Measurements from ENCODE around the gene LBR. TPM values are rescaled to one million over a fixed set of nuclear protein-coding genes. Genes with fewer than 3 reads are reported as not detected.

LBR gene
- total RNA-seq, 1 experiment from 2014 or later, result 157 TPM

DNA sequence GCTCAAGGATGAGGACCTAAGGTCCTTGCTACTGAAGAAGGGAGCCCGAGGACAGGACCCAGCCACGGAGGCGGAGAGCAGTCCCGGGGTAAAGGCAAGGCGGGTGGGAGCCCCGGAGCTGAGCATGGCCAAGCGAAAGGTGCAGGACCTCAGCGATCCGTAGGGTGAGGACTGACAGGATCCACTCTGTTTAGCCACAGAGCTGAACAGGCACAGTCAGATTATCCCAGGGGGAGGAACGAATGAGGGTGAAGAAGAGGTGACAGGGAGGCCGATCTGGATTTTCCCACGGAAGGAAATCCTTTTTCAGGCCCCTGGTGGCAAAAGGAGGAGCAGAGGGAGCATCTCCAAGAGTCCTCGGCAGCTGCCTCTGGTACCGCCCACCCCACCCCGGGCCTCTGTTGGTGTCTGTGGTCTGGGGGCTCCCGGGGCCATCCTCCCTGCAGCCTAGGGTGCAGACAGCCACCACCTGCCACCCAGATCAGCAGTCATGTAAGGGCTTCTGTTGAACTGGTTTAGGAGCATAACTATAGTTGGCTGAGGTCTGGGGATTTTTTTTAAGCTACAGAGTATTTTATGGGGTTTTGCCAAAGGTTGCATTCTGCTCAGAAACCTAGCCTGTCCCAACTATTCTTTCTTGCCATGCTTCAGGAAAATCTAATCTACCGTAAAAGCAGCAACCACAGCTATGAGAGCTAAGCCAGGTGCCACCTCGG lies 32.3 kb upstream of the LBR start:
- H3K4me3 ChIP-seq (ENCODE audit: low read length), result no peak overlapping the region
- no peaks in the 10 kb centered on the region for H3K36me3 ChIP-seq (ENCODE audit: insufficient read depth, low read length)
- H3K27me3 ChIP-seq (ENCODE audit: low read length), result no peaks in the 10 kb centered on the region
- H3K9me2 ChIP-seq (replicated peaks; ENCODE audit: insufficient read depth, low read length), result no peaks in the 10 kb centered on the region
- no peak overlapping the region for H3K9ac ChIP-seq (ENCODE audit: low read length)
- H4K20me1 ChIP-seq (ENCODE audit: insufficient read depth, low read depth, low read length), result no peaks in the 10 kb centered on the region
- H3K4me2 ChIP-seq (ENCODE audit: low read depth, low read length, poor library complexity, severe bottlenecking), result no peak overlapping the region
- H2AFZ ChIP-seq (ENCODE audit: low read length), result no peak overlapping the region
- DNase-seq, result no peak
- H3K27ac ChIP-seq (ENCODE audit: low read length), result no peak overlapping the region
- H3K79me2 ChIP-seq (ENCODE audit: low read length), result no peaks in the 10 kb centered on the region
- H3K4me1 ChIP-seq (ENCODE audit: low read length), result no peaks in the 10 kb centered on the region
- H3K9me3 ChIP-seq (ENCODE audit: low read length), result no peaks in the 10 kb centered on the region

DNA sequence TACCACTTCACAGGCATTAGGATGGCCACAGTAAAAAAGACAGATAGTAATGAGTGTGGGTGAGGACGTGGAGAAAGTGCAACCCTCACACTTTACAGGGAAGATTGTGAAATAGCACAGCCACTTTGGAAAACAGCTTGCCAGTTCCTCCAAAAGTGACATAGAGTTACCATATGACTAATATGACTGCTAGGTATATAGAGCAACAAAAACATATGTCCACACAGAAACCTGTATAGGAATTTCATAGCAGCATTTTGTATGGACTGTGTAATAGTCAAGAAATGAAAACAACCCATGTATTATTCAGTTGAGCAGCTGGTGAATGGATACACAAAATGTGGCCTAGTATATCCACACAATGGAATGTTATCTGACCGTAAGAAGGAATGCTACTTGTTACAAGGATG lies 30.4 kb upstream of the LBR start:
- Histone ChIP-seq H3K27me3 (ENCODE audit: low read length) (no peaks in the 10 kb centered on the region), H3K79me2 (ENCODE audit: low read length) (no peaks in the 10 kb centered on the region), H3K4me2 (ENCODE audit: low read depth, low read length, poor library complexity, severe bottlenecking) (no peak overlapping the region), H3K9me3 (ENCODE audit: low read length) (no peaks in the 10 kb centered on the region), H3K9ac (ENCODE audit: low read length) (no peak overlapping the region), H3K9me2 (replicated peaks; ENCODE audit: insufficient read depth, low read length) (no peaks in the 10 kb centered on the region), H3K4me1 (ENCODE audit: low read length) (no peaks in the 10 kb centered on the region), H4K20me1 (ENCODE audit: insufficient read depth, low read depth, low read length) (no peaks in the 10 kb centered on the region), H2AFZ (ENCODE audit: low read length) (no peak overlapping the region), H3K27ac (ENCODE audit: low read length) (no peak overlapping the region), H3K36me3 (ENCODE audit: insufficient read depth, low read length) (no peaks in the 10 kb centered on the region), H3K4me3 (ENCODE audit: low read length) (no peak overlapping the region)
- DNase-seq, result no peak

DNA sequence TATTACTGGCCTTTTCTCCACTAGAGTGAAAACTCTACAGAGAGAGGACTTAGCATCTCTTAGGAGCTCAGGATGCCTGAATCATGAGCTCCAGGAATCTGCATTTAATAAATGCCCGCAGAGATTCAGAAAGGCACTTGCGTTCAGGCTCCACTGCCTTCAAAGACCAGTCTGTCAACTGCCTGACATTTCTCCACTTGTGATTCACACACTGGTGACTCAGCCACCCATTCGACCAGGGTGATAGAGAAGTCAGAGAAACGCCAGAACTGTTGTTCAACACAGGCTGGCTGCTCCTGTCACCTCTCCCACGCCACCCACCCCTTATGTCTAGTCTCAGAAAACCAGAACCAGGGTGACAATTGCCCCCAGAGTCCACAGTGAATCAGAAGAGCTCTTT lies 26.9 kb upstream of the LBR start:
- Histone ChIP-seq H3K36me3 (ENCODE audit: insufficient read depth, low read length) (no peaks in the 10 kb centered on the region), H3K4me3 (ENCODE audit: low read length) (no peak overlapping the region), H3K9me3 (ENCODE audit: low read length) (no peaks in the 10 kb centered on the region), H2AFZ (ENCODE audit: low read length) (no peak overlapping the region), H3K9ac (ENCODE audit: low read length) (no peak overlapping the region), H3K27ac (ENCODE audit: low read length) (no peak overlapping the region), H4K20me1 (ENCODE audit: insufficient read depth, low read depth, low read length) (no peaks in the 10 kb centered on the region), H3K27me3 (ENCODE audit: low read length) (no peaks in the 10 kb centered on the region), H3K4me1 (ENCODE audit: low read length) (no peaks in the 10 kb centered on the region), H3K79me2 (ENCODE audit: low read length) (no peaks in the 10 kb centered on the region), H3K4me2 (ENCODE audit: low read depth, low read length, poor library complexity, severe bottlenecking) (no peak overlapping the region), H3K9me2 (replicated peaks; ENCODE audit: insufficient read depth, low read length) (no peaks in the 10 kb centered on the region)
- DNase-seq, result no peak

DNA sequence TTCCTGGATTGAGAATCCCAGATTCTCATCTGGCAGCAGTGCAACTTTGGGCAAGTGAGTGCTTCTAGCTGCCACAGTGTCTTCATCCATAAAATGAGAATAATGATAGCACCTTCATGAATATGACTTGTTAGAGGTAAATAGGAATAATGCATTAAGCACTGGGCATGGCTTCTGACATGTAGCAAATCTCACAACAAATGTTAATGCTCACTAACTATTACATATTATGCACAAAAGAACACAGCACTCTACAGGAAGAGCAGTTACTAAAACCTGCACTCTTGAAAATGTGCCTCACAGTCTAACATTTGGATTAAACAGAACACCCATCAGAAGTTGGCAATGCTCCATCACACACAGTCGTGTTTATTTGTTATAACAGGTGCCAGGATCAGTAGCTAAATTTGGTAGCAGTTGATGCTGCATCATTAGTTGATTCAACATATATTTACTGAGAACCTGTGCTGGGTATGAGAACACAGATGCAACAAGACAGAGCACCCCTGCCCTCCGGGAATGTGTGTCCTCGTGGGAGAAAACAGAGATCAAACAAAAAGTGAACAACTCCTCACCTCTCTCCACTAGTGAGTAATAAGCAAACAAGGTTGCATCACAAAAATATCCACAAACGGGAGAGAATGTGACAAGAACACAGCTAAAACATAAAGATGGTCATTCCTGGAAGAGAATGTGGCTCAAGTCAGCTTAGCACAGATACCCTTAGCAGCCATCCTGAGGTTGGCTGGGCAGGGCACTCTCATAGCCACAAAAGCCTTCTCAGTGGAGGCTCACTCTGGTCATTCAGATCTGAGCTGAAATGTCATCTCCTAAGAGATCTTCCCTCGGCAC lies 26.2 kb upstream of the LBR start:
- no peaks in the 10 kb centered on the region for H3K9me2 ChIP-seq (replicated peaks; ENCODE audit: insufficient read depth, low read length)
- no peaks in the 10 kb centered on the region for H3K79me2 ChIP-seq (ENCODE audit: low read length)
- no peaks in the 10 kb centered on the region for H4K20me1 ChIP-seq (ENCODE audit: insufficient read depth, low read depth, low read length)
- no peak overlapping the region for H3K27ac ChIP-seq (ENCODE audit: low read length)
- H3K4me3 ChIP-seq (ENCODE audit: low read length), result no peak overlapping the region
- H3K9me3 ChIP-seq (ENCODE audit: low read length), result no peaks in the 10 kb centered on the region
- no peak overlapping the region for H2AFZ ChIP-seq (ENCODE audit: low read length)
- no peaks in the 10 kb centered on the region for H3K36me3 ChIP-seq (ENCODE audit: insufficient read depth, low read length)
- H3K4me2 ChIP-seq (ENCODE audit: low read depth, low read length, poor library complexity, severe bottlenecking), result no peak overlapping the region
- no peak overlapping the region for H3K9ac ChIP-seq (ENCODE audit: low read length)
- no peak for DNase-seq
- no peaks in the 10 kb centered on the region for H3K27me3 ChIP-seq (ENCODE audit: low read length)
- H3K4me1 ChIP-seq (ENCODE audit: low read length), result no peaks in the 10 kb centered on the region

DNA sequence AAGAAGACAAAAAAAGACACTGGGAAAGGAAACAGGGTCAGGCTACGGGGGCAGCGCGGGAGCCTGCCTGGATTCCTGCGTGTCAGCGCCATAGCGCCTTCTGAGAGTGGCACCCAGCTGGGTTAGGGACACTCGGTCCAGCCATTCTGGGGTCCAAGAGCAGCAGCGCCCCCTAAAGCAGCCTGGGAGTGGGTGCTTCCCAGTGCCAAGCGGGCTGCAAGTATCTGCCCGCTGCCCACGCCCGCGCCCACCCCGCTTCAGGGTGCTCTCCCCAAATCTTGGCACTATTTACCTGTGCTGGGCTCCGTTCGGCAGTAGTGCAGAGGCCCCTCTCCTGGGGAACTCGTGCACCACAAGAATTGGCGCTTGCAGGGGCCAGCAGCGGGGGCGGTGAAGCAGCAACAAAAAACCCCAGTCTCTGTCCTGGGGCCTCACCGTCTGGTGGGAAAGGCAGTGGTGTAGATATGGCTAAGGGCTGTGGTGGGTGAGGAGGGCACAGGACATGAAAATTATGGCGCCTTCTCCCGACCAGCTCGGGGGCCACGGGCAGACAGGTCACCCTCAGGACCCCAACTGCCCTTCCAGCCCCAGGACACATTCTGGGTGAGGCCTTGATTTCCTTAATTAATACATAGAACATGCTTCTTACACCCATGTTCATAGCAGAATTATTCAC lies 24.1 kb upstream of the LBR start:
- DNase-seq, result no peak
- no peak overlapping the region for H3K4me2 ChIP-seq (ENCODE audit: low read depth, low read length, poor library complexity, severe bottlenecking)
- H3K9me2 ChIP-seq (replicated peaks; ENCODE audit: insufficient read depth, low read length), result no peaks in the 10 kb centered on the region
- H3K27ac ChIP-seq (ENCODE audit: low read length), result no peak overlapping the region
- no peaks in the 10 kb centered on the region for H3K4me1 ChIP-seq (ENCODE audit: low read length)
- H3K4me3 ChIP-seq (ENCODE audit: low read length), result no peak overlapping the region
- H2AFZ ChIP-seq (ENCODE audit: low read length), result no peak overlapping the region
- H4K20me1 ChIP-seq (ENCODE audit: insufficient read depth, low read depth, low read length), result no peaks in the 10 kb centered on the region
- no peak overlapping the region for H3K9ac ChIP-seq (ENCODE audit: low read length)
- no peaks in the 10 kb centered on the region for H3K36me3 ChIP-seq (ENCODE audit: insufficient read depth, low read length)
- no peaks in the 10 kb centered on the region for H3K79me2 ChIP-seq (ENCODE audit: low read length)
- H3K9me3 ChIP-seq (ENCODE audit: low read length), result no peaks in the 10 kb centered on the region
- no peaks in the 10 kb centered on the region for H3K27me3 ChIP-seq (ENCODE audit: low read length)

DNA sequence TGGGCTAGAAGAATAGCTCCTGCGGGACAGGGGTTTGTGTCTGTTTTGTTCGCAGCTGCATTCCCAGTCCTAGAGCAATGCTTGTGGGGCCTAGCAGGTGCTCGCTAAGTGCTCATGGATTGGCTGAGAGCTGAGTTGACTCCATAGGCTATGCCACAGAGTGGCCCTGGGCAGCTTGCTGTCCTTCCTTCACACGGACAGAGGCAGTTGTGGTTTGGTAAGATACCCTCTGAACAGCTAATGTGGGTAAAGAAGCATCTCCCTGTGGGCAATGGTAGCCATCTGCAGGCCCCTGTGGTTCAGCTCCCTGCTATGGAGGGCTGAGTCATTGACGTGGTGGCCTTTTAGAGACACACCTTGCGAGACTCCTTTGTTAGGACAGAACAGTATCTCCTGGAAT lies 23.5 kb upstream of the LBR start:
- Histone ChIP-seq H3K27ac (ENCODE audit: low read length) (no peak overlapping the region), H3K4me2 (ENCODE audit: low read depth, low read length, poor library complexity, severe bottlenecking) (no peak overlapping the region), H3K4me3 (ENCODE audit: low read length) (no peak overlapping the region), H3K36me3 (ENCODE audit: insufficient read depth, low read length) (no peaks in the 10 kb centered on the region), H3K9me3 (ENCODE audit: low read length) (no peaks in the 10 kb centered on the region), H3K27me3 (ENCODE audit: low read length) (no peaks in the 10 kb centered on the region), H3K79me2 (ENCODE audit: low read length) (no peaks in the 10 kb centered on the region), H4K20me1 (ENCODE audit: insufficient read depth, low read depth, low read length) (no peaks in the 10 kb centered on the region), H3K9ac (ENCODE audit: low read length) (no peak overlapping the region), H2AFZ (ENCODE audit: low read length) (no peak overlapping the region), H3K9me2 (replicated peaks; ENCODE audit: insufficient read depth, low read length) (no peaks in the 10 kb centered on the region), H3K4me1 (ENCODE audit: low read length) (no peaks in the 10 kb centered on the region)
- DNase-seq, result no peak

DNA sequence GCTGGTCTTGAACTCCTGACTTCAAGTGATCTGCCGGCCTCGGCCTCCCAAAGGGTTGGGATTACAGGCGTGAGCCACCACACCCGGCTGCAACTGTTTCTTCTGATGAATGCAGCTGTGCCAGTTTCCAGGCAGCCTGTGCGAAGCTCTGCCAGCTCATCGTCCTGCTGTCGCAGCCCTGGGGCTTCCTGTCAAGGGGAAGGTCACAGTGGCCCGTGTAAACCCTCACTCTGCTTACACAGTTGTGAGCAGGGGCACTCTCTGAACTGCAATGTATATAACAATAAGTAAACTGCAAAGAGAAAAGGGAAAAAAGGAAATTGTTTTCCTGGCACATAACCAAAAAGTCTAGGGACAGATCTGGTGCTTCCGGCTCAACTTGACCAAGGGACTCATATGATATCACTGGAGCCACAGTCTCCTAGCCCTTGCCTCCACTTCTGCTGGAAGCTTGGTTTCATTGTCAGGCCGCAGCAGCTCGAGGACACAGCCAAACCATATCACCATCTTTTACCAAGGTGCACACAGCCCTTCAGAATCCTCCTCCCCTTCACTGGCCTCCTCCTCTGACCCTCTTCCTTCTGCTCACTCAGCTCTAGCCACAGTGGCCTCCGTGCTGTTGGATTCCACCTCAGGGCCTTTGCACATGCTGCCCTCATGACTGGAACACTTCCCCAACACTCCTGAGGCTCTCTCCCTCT lies 22.8 kb upstream of the LBR start:
- H3K4me2 ChIP-seq (ENCODE audit: low read depth, low read length, poor library complexity, severe bottlenecking), result no peak overlapping the region
- DNase-seq, result no peak

DNA sequence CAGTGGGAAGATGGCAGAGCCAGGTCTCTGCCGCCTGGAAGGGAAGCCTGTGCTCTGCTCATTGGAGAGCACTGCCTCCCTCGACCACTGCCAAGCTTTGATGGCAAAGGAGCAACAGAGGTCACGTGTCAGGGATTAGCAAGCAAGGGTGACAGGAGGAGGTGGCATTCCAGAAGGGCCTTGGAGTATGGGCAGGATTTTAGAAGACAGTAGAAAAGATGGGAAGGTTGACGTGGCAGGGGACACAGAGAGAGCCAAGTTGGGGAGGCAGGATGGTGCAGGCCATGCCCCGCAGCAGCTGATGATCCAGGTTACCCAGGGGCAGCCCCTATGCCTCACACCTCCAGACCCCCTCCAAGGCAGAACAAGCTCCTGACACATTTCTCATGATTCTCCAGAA lies 21.9 kb upstream of the LBR start:
- H3K4me2 ChIP-seq (ENCODE audit: low read depth, low read length, poor library complexity, severe bottlenecking), result no peak overlapping the region

More for the DNA sequence above, 22.8 kb upstream of the LBR start:
- H3K9me3 ChIP-seq (ENCODE audit: low read length), result no peaks in the 10 kb centered on the region
- no peaks in the 10 kb centered on the region for H3K27me3 ChIP-seq (ENCODE audit: low read length)
- H3K4me3 ChIP-seq (ENCODE audit: low read length), result no peak overlapping the region
- no peaks in the 10 kb centered on the region for H3K9me2 ChIP-seq (replicated peaks; ENCODE audit: insufficient read depth, low read length)
- no peak overlapping the region for H3K27ac ChIP-seq (ENCODE audit: low read length)
- H3K9ac ChIP-seq (ENCODE audit: low read length), result no peak overlapping the region
- no peaks in the 10 kb centered on the region for H3K36me3 ChIP-seq (ENCODE audit: insufficient read depth, low read length)
- H3K79me2 ChIP-seq (ENCODE audit: low read length), result no peaks in the 10 kb centered on the region
- H4K20me1 ChIP-seq (ENCODE audit: insufficient read depth, low read depth, low read length), result no peaks in the 10 kb centered on the region
- peaks cover 1% of the 10 kb centered on the region for H3K4me1 ChIP-seq (ENCODE audit: low read length)
- no peak overlapping the region for H2AFZ ChIP-seq (ENCODE audit: low read length)

More for the DNA sequence above, 21.9 kb upstream of the LBR start:
- DNase-seq, result no peak
- no peaks in the 10 kb centered on the region for H3K9me3 ChIP-seq (ENCODE audit: low read length)
- peaks cover 10% of the 10 kb centered on the region for H3K4me1 ChIP-seq (ENCODE audit: low read length)
- H3K79me2 ChIP-seq (ENCODE audit: low read length), result no peaks in the 10 kb centered on the region
- H4K20me1 ChIP-seq (ENCODE audit: insufficient read depth, low read depth, low read length), result no peaks in the 10 kb centered on the region
- no peaks in the 10 kb centered on the region for H3K36me3 ChIP-seq (ENCODE audit: insufficient read depth, low read length)
- H3K4me3 ChIP-seq (ENCODE audit: low read length), result no peak overlapping the region
- no peak overlapping the region for H3K9ac ChIP-seq (ENCODE audit: low read length)
- no peaks in the 10 kb centered on the region for H3K27me3 ChIP-seq (ENCODE audit: low read length)
- H2AFZ ChIP-seq (ENCODE audit: low read length), result no peak overlapping the region
- no peak overlapping the region for H3K27ac ChIP-seq (ENCODE audit: low read length)
- H3K9me2 ChIP-seq (replicated peaks; ENCODE audit: insufficient read depth, low read length), result no peaks in the 10 kb centered on the region

All from Karpas-422 (cell line).